Amygdala (tissue), 56 donors: ENCODE measurements around the gene DUSP15.
A peak's percentile ranks its signal among the peaks of the same experiment; 100 is the strongest.
"Not testable (repeated sequence)": the region's sequence is repeated elsewhere in the genome, so short reads cannot be mapped to it uniquely, and the experiment has no call there.

ENCODE experiments used
- DNase-seq, 56 donors: peaks; one replicate each; lab custom pipeline; 2025; lab: John Stamatoyannopoulos, UW

DUSP15 gene, protein sequence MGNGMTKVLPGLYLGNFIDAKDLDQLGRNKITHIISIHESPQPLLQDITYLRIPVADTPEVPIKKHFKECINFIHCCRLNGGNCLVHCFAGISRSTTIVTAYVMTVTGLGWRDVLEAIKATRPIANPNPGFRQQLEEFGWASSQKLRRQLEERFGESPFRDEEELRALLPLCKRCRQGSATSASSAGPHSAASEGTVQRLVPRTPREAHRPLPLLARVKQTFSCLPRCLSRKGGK

DNA sequence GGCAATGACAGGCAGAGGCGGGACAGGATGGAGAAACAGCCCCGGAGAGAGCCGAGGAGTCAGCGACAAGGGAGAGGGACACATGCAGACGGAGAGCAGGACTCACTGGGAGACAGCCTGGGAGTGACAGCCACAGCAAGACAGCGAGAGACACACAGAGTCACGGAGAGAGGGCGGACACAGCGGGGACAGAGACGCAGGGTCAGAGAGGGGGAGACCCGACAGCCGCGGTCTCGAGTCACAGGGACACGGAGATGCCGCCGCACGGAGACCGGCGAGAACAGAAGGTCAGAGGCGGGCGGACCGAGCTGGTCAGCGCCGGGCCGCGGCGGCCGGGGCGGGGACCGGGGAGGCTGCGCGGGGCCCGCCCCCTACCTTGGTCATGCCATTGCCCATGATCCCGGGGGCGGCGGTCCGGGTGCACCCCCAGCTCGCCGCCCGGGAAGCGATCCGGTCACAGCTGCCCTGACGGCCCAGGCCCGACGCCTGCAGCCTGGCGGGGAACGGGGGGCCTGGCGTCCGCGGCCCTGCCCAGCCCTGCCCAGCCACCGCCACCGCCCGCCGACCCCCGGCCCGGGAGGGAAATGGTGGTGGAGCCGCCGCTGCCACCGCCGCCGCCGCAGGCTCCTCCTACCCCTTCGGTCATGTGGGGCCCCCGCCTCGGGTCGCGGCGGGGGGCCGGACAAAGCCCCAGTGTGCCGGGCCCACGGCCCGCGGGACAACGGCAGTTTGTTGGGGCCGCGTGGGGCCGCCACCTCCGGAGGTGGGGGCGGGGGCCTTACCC lies at the start of gene DUSP15, which contains the start of gene TTLL9:
Gene DUSP15 (minus strand): TSS at position 586 of the 784 bp plus-strand sequence. CDS start 190 bp downstream, at position 396.
Gene TTLL9 (plus strand): TSS at position 693 of the 784 bp plus-strand sequence. CDS start 493 bp downstream, outside the sequence.
- DNase-seq, result peak in 49 of 56 donors; percentile 15 to 85 (median 68)

- DNase-seq, result no peak
These were observed 49.3 kb upstream of the DUSP15 start for GRCh38 chr20:31919410-31920155.

GRCh38 chr20:31918466-31919105 lies 48.3 kb upstream of the DUSP15 start:
- DNase-seq, result no peak

- not testable (repeated sequence) for DNase-seq
These were observed 47.7 kb upstream of the DUSP15 start for GRCh38 chr20:31917962-31918412.

- no peak for DNase-seq
These were observed 46.4 kb upstream of the DUSP15 start for GRCh38 chr20:31916708-31917107.

GRCh38 chr20:31915491-31916280 lies 45.4 kb upstream of the DUSP15 start:
- no peak for DNase-seq

DNA sequence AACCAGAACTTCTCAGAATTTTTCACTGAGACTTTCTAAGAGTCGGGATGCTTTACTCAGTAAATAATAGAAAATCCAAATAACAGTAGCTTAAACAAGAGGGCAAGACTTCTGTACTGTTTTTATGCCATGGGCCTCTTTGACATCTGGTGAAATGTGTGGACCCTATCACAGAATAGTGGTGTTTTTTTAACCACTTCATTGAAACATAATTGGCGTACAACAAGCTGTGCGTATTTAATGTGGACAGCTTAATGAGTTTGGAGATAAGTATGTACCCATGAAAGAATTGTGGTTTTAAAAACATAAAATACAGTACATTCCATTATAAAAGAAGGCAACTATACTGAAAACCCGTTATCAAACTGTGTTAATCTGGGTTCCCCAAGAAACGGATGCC lies 43.8 kb upstream of the DUSP15 start:
- no peak for DNase-seq

GRCh38 chr20:31913431-31914157 lies 43.3 kb upstream of the DUSP15 start:
- DNase-seq, result no peak

- DNase-seq, result no peak
These were observed 39.9 kb upstream of the DUSP15 start for GRCh38 chr20:31910071-31910803.

GRCh38 chr20:31909253-31910070 lies 39.1 kb upstream of the DUSP15 start:
- no peak for DNase-seq

GRCh38 chr20:31908424-31908823 lies 38.1 kb upstream of the DUSP15 start:
- DNase-seq, result no peak

GRCh38 chr20:31908016-31908415 lies 37.7 kb upstream of the DUSP15 start:
- no peak for DNase-seq

- DNase-seq, result no peak
These were observed 36.7 kb upstream of the DUSP15 start for GRCh38 chr20:31907046-31907445.

DNA sequence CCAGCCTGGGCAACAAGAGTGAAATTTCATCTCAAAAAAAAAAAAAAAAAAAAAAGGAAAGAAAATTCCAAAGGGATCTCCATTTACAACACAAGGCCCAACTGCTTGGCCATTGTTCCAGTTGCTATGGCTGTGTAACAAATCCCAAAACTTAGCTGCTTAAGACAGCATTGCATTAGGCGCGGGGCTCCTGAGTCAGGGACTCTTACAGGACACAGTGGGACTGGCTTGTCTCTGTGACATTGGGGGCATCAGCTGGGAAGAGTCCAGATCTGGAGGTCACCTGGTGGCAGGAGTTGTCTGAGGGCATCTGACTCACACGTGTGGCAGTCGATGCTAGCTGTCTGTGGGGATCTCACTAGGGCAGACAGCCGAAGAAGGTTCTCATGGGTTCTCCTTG lies 35.7 kb upstream of the DUSP15 start:
- DNase-seq, result no peak

DNA sequence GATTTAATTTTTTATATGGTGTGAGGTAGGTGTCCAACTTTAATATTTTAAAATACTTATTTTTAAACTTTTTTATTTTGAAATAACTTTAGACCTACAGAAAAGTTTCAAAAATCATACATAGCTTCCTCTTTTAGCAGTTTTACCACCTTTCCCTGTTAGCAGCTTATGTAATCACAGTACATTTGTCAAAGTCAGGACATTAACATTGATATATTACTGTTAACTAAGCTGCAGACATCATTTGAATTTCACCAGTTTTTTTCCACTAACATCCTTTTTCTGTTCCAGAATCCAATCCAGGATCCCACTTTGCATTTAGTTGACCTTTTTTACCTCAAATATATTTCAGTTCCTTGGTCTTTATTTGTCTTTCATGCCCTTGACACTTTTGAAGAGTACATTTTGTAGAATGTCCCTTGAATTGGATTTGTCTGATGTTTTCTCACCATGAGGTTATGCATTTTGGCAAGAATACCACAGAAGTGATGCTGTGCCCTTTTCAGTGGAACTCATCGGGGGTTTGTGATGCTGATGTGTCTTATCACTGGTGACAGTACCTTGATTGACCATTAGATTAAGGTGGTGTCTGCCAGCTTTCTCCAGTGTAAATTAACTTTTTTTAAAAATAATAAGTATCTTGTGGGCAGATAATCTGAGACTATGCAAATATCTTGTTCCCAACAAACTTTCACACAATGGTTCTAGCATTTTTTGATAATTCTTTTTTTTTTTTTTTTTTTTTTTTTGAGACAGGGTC lies 33.5 kb upstream of the DUSP15 start:
- DNase-seq, result no peak

- DNase-seq, result no peak
These were observed 31.3 kb upstream of the DUSP15 start for GRCh38 chr20:31901615-31902014.

- DNase-seq, result peak in 6 of 56 donors; percentile 0 to 15 (median 8)
These were observed 27.2 kb upstream of the DUSP15 start for GRCh38 chr20:31897541-31897940.
